ENCODE data around the gene RUNX1. TPM values are rescaled to one million over a fixed set of nuclear protein-coding genes. Genes with fewer than 3 reads are reported as not detected.

The RUNX1 gene
- total RNA-seq, 1 donor from 2014 or later: 62.1 TPM

DNA sequence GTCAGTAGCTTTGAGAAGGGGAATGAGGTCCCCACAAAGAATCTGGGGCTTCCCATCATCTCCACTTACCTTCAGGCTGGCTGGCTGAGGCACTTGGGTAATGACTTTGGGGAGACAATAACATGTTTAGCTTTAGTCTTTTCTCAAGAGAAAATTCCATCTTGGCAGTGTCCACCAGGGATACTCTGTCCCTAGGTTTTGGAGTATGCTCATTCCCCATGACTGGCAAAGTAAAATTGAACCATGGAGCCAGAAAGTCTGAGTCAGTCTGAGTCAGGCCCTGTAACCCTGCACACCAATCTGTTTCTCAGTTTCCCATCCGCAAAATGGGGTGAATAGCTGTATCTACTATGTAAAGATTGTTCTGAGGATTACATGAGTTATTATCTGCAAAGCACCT, 28.2 kb downstream of the RUNX1 start:
- Histone ChIP-seq H3K36me3 (no peaks in the 10 kb centered on the region), H3K4me3 (no peak overlapping the region), H3K9me3 (no peaks in the 10 kb centered on the region), H3K27me3 (no peaks in the 10 kb centered on the region), H3K4me1 (no peaks in the 10 kb centered on the region), H3K27ac (no peak overlapping the region)
- no peak for TF ChIP-seq POLR2A (IDR thresholded peaks at IDR 0.05)
- TF ChIP-seq, protein P1, sequence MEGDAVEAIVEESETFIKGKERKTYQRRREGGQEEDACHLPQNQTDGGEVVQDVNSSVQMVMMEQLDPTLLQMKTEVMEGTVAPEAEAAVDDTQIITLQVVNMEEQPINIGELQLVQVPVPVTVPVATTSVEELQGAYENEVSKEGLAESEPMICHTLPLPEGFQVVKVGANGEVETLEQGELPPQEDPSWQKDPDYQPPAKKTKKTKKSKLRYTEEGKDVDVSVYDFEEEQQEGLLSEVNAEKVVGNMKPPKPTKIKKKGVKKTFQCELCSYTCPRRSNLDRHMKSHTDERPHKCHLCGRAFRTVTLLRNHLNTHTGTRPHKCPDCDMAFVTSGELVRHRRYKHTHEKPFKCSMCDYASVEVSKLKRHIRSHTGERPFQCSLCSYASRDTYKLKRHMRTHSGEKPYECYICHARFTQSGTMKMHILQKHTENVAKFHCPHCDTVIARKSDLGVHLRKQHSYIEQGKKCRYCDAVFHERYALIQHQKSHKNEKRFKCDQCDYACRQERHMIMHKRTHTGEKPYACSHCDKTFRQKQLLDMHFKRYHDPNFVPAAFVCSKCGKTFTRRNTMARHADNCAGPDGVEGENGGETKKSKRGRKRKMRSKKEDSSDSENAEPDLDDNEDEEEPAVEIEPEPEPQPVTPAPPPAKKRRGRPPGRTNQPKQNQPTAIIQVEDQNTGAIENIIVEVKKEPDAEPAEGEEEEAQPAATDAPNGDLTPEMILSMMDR (IDR thresholded peaks at IDR 0.05): no peak
- no peak for TF ChIP-seq POLR2AphosphoS5 (IDR thresholded peaks at IDR 0.05; ENCODE audit: insufficient read depth in 1 of 2, low read depth in 1 of 2)
- intact Hi-C loops (cut with DNase I): no loop called here
- peak in 1 of 2 donors; percentile 25 for DNase-seq (ENCODE audit: extremely low spot score in 2 of 2)

DNA sequence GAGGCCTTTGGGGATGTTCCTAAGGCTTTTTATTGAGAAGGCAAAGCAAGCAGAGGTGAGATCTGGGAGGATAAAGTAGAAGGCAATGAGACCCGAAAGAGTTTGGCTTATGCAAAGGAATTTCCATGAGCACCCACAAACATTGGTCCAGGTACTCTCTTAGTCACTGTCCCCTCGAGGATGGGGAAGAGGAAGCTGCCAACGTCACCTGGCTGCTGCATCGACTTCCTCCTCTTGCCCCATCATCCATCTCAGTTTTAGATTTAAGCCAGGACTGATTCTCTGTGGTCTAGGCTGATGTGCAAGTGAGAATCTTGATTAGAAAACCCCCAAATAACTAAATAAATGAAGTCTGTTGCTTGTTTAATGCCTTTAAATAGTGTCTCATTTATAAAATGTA, 28.7 kb downstream of the RUNX1 start:
- DNase-seq (ENCODE audit: extremely low spot score in 2 of 2): peak in 1 of 2 donors; percentile 18
- H3K27me3 ChIP-seq: no peaks in the 10 kb centered on the region
- H3K27ac ChIP-seq: no peak overlapping the region
- no peaks in the 10 kb centered on the region for H3K9me3 ChIP-seq
- no peaks in the 10 kb centered on the region for H3K4me1 ChIP-seq
- TF ChIP-seq, protein P1 (IDR thresholded peaks at IDR 0.05): no peak
- TF ChIP-seq POLR2AphosphoS5 (IDR thresholded peaks at IDR 0.05; ENCODE audit: insufficient read depth in 1 of 2, low read depth in 1 of 2): no peak
- no peak for TF ChIP-seq POLR2A (IDR thresholded peaks at IDR 0.05)
- no peaks in the 10 kb centered on the region for H3K36me3 ChIP-seq
- no peak overlapping the region for H3K4me3 ChIP-seq
- intact Hi-C loops (cut with DNase I): no loop called here

DNA sequence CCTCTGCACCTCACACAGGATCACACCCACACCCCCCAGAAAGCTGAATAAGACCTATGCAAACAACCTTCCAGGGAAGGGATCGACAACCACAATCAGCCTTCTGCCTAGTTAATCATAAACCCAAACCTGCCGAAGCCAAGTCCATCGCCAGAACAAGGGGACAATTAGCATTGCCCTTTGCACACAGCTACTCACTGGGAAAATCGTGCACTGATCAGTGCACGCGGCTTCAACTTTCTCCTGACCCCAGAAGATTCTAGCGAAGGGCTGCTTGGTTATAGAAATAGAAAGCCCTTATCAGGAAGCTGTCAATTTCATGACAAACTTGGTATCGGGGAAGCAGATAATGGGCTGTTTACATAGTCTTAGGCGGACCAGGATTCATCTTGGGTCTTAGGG, 29.5 kb downstream of the RUNX1 start:
- no peaks in the 10 kb centered on the region for H3K4me1 ChIP-seq
- peak; percentile 65 to 70 for DNase-seq (ENCODE audit: extremely low spot score in 2 of 2)
- TF ChIP-seq, protein P1 (IDR thresholded peaks at IDR 0.05): no peak
- TF ChIP-seq POLR2A (IDR thresholded peaks at IDR 0.05) (no peak), POLR2AphosphoS5 (IDR thresholded peaks at IDR 0.05; ENCODE audit: insufficient read depth in 1 of 2, low read depth in 1 of 2) (no peak)
- no peak overlapping the region for H3K4me3 ChIP-seq
- H3K36me3 ChIP-seq: no peaks in the 10 kb centered on the region
- no peaks in the 10 kb centered on the region for H3K27me3 ChIP-seq
- intact Hi-C loops (cut with DNase I): no loop called here
- no peaks in the 10 kb centered on the region for H3K9me3 ChIP-seq
- no peak overlapping the region for H3K27ac ChIP-seq

DNA sequence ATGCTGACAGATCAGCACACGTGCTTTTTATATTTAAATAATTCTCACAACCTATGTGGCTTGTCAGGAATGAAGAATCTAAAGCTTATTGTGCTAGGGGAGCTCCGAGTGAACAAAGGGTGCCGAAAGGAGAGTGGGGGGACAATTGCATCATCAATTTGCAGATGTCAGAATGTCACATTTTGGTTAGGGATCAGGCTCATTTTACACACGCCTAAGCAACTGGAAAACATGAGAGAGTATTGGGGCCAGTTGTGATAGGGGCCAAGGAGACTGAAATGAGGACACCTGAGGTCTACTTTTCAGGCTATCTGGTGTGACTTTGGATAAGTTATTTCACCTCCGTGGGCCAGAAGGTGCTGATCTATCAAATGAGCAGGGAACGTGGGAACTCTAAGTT, 31.8 kb downstream of the RUNX1 start:
- Histone ChIP-seq H3K27me3 (no peaks in the 10 kb centered on the region), H3K9me3 (no peaks in the 10 kb centered on the region), H3K27ac (no peak overlapping the region), H3K36me3 (no peaks in the 10 kb centered on the region), H3K4me1 (no peaks in the 10 kb centered on the region), H3K4me3 (no peak overlapping the region)
- TF ChIP-seq POLR2AphosphoS5 (IDR thresholded peaks at IDR 0.05; ENCODE audit: insufficient read depth in 1 of 2, low read depth in 1 of 2): no peak
- TF ChIP-seq, protein P1 (IDR thresholded peaks at IDR 0.05): no peak
- peak; percentile 16 to 44 for DNase-seq (ENCODE audit: extremely low spot score in 2 of 2)
- intact Hi-C loops (cut with DNase I): no loop called here

DNA sequence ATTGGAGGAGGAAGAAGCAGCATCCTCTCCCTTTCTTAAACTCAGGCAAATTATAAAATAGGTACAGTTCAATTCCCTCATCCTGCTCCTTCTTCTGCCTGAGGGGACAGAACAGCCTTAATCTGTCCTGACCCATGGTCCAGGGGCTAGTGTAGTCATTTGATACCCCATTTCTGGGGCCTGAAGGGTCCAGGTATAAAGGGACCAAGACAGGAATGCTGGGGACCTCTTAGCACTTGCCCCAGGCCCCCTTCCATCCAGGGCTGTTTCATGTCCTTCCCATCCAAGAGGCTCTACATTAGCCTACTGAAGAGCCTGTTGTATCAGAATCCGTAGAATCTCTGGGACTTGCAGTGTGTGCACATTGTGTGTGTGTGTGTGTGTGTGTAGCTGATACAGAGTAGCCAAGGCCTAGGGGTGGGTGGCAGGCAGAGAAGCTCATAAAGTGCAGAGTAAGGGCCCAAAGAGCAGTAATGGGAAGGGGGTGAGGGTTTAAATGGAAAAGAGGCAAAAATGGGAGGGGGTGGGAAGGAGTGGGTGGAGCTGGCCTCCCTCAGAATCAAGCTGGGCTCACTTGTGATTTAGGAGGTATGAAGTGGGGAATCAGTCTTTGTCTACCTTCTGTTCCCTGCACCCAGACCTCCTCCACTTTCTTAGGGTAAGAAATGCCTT, 32.4 kb downstream of the RUNX1 start:
- TF ChIP-seq POLR2AphosphoS5 (IDR thresholded peaks at IDR 0.05; ENCODE audit: insufficient read depth in 1 of 2, low read depth in 1 of 2) (no peak), POLR2A (IDR thresholded peaks at IDR 0.05) (no peak)
- TF ChIP-seq, protein P1 (IDR thresholded peaks at IDR 0.05): no peak
- intact Hi-C loops (cut with DNase I): no loop called here

More for the DNA sequence above, 32.4 kb downstream of the RUNX1 start:
- no peaks in the 10 kb centered on the region for H3K36me3 ChIP-seq
- H3K9me3 ChIP-seq: no peaks in the 10 kb centered on the region
- no peaks in the 10 kb centered on the region for H3K27me3 ChIP-seq
- H3K4me3 ChIP-seq: no peak overlapping the region
- no peak overlapping the region for H3K27ac ChIP-seq
- DNase-seq (ENCODE audit: extremely low spot score in 2 of 2): peak; percentile 11 to 19
- H3K4me1 ChIP-seq: no peaks in the 10 kb centered on the region

Data from vagina (tissue), 2 donors.